Liver (tissue), 9 donors: Measurements from ENCODE around the gene ETV4. TPM values are rescaled to one million over a fixed set of nuclear protein-coding genes. Genes with fewer than 3 reads are reported as not detected.
A peak's percentile ranks its signal among the peaks of the same experiment; 100 is the strongest.

Source experiments
- DNase-seq: peaks from one replicate; pipeline ENCODE4 v3.0.0-alpha.2; 2017; ENCODE audit warnings: low spot score
- H3K27ac ChIP-seq, 2 donors: one replicate each; pipeline ENCODE4 v1.7.0; 2013; ENCODE audit warnings: inconsistent platforms in 2 of 2, low read length in 2 of 2, control low read depth in 1 of 2, low read depth in 1 of 2, mild to moderate bottlenecking in 1 of 2
- H3K27me3 ChIP-seq, 4 donors: one replicate each; pipeline versions ENCODE4 v1.6.1 to v1.7.0; 2013; ENCODE audit warnings: low read length in 3 of 4, inconsistent platforms in 1 of 4, mild to moderate bottlenecking in 1 of 4, moderate library complexity in 1 of 4; ENCODE audit not compliant: control insufficient read depth in 4 of 4, insufficient read depth in 4 of 4
- H3K36me3 ChIP-seq, 4 donors: one replicate each; pipeline versions ENCODE4 v1.6.1 to v1.7.0; 2013; ENCODE audit warnings: low read length in 3 of 4, mild to moderate bottlenecking in 3 of 4, low read depth in 1 of 4, moderate library complexity in 1 of 4; ENCODE audit not compliant: control insufficient read depth in 4 of 4, insufficient read depth in 3 of 4
- H3K4me1 ChIP-seq, 4 donors: one replicate each; pipeline versions ENCODE4 v1.6.1 to v1.7.0; 2013; ENCODE audit warnings: low read length in 3 of 4, mild to moderate bottlenecking in 3 of 4, moderate library complexity in 1 of 4; ENCODE audit not compliant: control insufficient read depth in 4 of 4, insufficient read depth in 4 of 4
- H3K4me3 ChIP-seq, 3 donors: one replicate each; pipeline versions ENCODE4 v1.6.1 to v1.7.0; 2013; ENCODE audit warnings: low read length in 3 of 3, control low read depth in 1 of 3, low read depth in 1 of 3, mild to moderate bottlenecking in 1 of 3
- H3K9ac ChIP-seq, 2 donors: one replicate each; pipeline ENCODE4 v1.7.0; 2013; ENCODE audit warnings: low read length in 2 of 2, mild to moderate bottlenecking in 2 of 2, moderate library complexity in 2 of 2, control low read depth in 1 of 2, low read depth in 1 of 2
- H3K9me3 ChIP-seq, 4 donors: one replicate each; pipeline versions ENCODE4 v1.6.1 to v1.7.0; 2013; ENCODE audit warnings: low read length in 3 of 4; ENCODE audit not compliant: control insufficient read depth in 4 of 4
- EGR1 ChIP-seq, 2 donors: IDR thresholded peaks; 2 replicates each; pipeline ENCODE4 v1.6.1; 2016 to 2018; ENCODE audit warnings: antibody characterized with exemption in 2 of 2, low read depth in 2 of 2
- FOXA1 ChIP-seq: IDR thresholded peaks from 2 replicates; pipeline ENCODE4 v1.6.1; 2016; ENCODE audit warnings: antibody characterized with exemption
- FOXA2 ChIP-seq: IDR thresholded peaks from 2 replicates; pipeline ENCODE4 v1.6.1; 2016; ENCODE audit warnings: antibody characterized with exemption
- GABPA ChIP-seq, 2 donors: IDR thresholded peaks in 1 of 2; conservative IDR thresholded peaks in 1 of 2; 2 replicates each; pipeline ENCODE4 v1.6.1; 2016; ENCODE audit warnings: antibody characterized with exemption in 2 of 2, mild to moderate bottlenecking in 1 of 2, moderate library complexity in 1 of 2
- HNF4A ChIP-seq, 2 donors: conservative IDR thresholded peaks; 2 replicates each; pipeline ENCODE4 v1.6.1; 2016; ENCODE audit warnings: antibody characterized with exemption in 2 of 2, mild to moderate bottlenecking in 2 of 2
- HNF4G ChIP-seq: IDR thresholded peaks from 2 replicates; pipeline ENCODE4 v1.6.1; 2016; ENCODE audit warnings: antibody characterized with exemption
- NR2F2 ChIP-seq: IDR thresholded peaks from 2 replicates; pipeline ENCODE4 v1.6.1; 2016; ENCODE audit warnings: antibody characterized with exemption
- RAD21 ChIP-seq, 2 donors: IDR thresholded peaks; 2 replicates each; pipeline ENCODE4 v1.6.1; 2016; ENCODE audit warnings: antibody characterized with exemption in 2 of 2, mild to moderate bottlenecking in 2 of 2
- RXRA ChIP-seq, 2 donors: IDR thresholded peaks; 2 replicates each; pipeline ENCODE4 v1.6.1; 2017 to 2018; ENCODE audit warnings: antibody characterized with exemption in 2 of 2, mild to moderate bottlenecking in 1 of 2
- SP1 ChIP-seq: IDR thresholded peaks from 2 replicates; pipeline ENCODE4 v1.6.1; 2018; ENCODE audit warnings: antibody characterized with exemption, mild to moderate bottlenecking
- TAF1 ChIP-seq: conservative IDR thresholded peaks from 2 replicates; pipeline ENCODE4 v1.6.1; 2016; ENCODE audit warnings: antibody characterized with exemption, mild to moderate bottlenecking
- YY1 ChIP-seq: IDR thresholded peaks from 2 replicates; pipeline ENCODE4 v1.6.1; 2016; ENCODE audit warnings: antibody characterized with exemption, mild to moderate bottlenecking
- WGBS: extraction: QIAGEN DNeasy Blood & Tissue Kit; methylation state at CpG from one replicate; pipeline ENCODE4 v1.1.7; 2013; 5-methylcytosine and 5-hydroxymethylcytosine counted together
- polyA plus RNA-seq, 2 donors: library from polyadenylated mRNA; stranded (reverse) in 1 of 2; unstranded in 1 of 2; fragments of 200-250 nt in 1 of 2; fragments of >200 nt in 1 of 2; fragmentation: Nextera tagmentation in 1 of 2; extraction: Ambion mirVana in 1 of 2; gene quantifications; one replicate each; pipeline versions ENCODE4 v1.2.1 to v1.2.3, GENCODE V29; 2013 to 2015
- total RNA-seq, 2 donors: library from RNA; depleted of rRNA; stranded (reverse); fragments of >200 nt; gene quantifications; one replicate each; pipeline ENCODE4 v1.2.3, GENCODE V29; 2014
- TF ChIP-seq, protein P1 (sequence below): IDR thresholded peaks from 2 replicates; pipeline ENCODE4 v1.6.1; 2016; ENCODE audit warnings: antibody characterized with exemption
- TF ChIP-seq, protein P2 (sequence below): IDR thresholded peaks from 2 replicates; pipeline ENCODE4 v1.6.1; 2016; ENCODE audit warnings: antibody characterized with exemption
- TF ChIP-seq, protein P3 (sequence below): fragments of 150-350 bp; IDR thresholded peaks from 2 replicates; pipeline ENCODE4 v1.5.1; 2017; ENCODE audit warnings: improper control_type of control experiment, low read depth, low read length; ENCODE audit not compliant: missing input control
- TF ChIP-seq, protein P4 (sequence below): IDR thresholded peaks from 2 replicates; pipeline ENCODE4 v1.6.1; 2016; ENCODE audit warnings: antibody characterized with exemption
- donor health status: healthy.
- donor health status: healthy.
- donor health status: healthy.
- donor health status: healthy.
- donor health status: healthy.

ETV4 gene
- total and polyA plus RNA-seq, 4 donors, result 0.08 to 1.1 (median 0.46) TPM

DNA sequence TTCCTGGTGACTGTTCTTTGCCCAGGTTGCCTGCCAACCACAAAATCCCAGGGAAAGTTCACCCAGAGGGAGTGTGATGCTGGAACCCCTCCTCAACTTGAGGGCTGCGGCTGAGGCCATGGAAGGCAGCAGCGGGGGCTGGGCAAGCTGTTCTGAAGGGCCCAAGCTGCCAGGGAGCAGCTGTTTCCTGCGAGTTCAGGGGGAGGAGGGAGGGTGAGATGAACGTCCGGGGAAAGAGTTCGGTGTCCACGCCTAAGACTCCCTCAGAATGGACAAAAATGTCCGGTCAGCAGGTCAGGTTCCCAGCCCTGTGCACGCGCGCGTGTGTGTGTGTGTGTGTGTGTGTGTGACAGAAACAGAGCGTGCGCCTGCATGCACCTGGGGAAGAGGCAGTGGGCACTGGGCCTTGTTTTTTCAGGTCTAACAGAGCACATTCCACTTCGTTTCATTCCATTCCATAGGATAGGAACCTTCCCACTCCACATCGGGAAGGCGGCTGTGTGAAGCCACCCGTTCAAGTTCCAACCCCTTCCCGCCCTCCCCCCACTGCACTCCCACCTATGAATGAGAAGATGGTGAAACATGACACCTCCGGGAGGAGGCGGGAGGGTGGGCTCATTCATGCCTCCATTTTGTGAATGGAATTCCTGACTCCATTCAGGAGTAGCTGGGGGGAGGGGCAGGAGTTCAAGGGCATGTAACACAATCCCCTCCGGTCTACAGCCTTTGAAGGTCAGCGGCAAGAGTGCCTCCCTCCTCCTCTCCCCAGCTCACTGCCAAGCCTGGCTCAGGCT lies 15.7 kb downstream of the ETV4 start:
- DNase-seq, result peak; percentile 78
- Histone ChIP-seq H3K27ac (peak overlapping the region in 1 of 2 donors; percentile 6), H3K9me3 (no peaks in the 10 kb centered on the region), H3K9ac (no peak overlapping the region), H3K4me1 (peaks cover 0 to 6% (median under 1%) of the 10 kb centered on the region in 4 donors), H3K36me3 (peaks cover under 1 to 10% (median 6%) of the 10 kb centered on the region in 4 donors), H3K27me3 (no peaks in the 10 kb centered on the region), H3K4me3 (no peak overlapping the region)
- TF ChIP-seq, protein P1, sequence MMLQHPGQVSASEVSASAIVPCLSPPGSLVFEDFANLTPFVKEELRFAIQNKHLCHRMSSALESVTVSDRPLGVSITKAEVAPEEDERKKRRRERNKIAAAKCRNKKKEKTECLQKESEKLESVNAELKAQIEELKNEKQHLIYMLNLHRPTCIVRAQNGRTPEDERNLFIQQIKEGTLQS, result no peak
- peak; percentile 39 for TF ChIP-seq NR2F2
- no peak for TF ChIP-seq EGR1 (IDR thresholded peaks at IDR 0.05; ENCODE audit: low read depth in 2 of 2)
- TF ChIP-seq GABPA (IDR thresholded peaks at IDR 0.05 in 1 of 2, conservative IDR thresholded peaks at IDR 0.05 in 1 of 2), result no peak
- TF ChIP-seq, protein P2, sequence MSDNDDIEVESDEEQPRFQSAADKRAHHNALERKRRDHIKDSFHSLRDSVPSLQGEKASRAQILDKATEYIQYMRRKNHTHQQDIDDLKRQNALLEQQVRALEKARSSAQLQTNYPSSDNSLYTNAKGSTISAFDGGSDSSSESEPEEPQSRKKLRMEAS, result no peak
- TF ChIP-seq RAD21 (IDR thresholded peaks at IDR 0.05), result no peak
- TF ChIP-seq SP1, result no peak
- no peak for TF ChIP-seq TAF1
- no peak for TF ChIP-seq FOXA2
- no peak for TF ChIP-seq YY1
- TF ChIP-seq FOXA1, result no peak
- TF ChIP-seq HNF4A (conservative IDR thresholded peaks at IDR 0.05), result no peak
- TF ChIP-seq RXRA (IDR thresholded peaks at IDR 0.05), result peak in 1 of 2 donors; percentile 8
- TF ChIP-seq HNF4G, result no peak
- TF ChIP-seq, protein P3, sequence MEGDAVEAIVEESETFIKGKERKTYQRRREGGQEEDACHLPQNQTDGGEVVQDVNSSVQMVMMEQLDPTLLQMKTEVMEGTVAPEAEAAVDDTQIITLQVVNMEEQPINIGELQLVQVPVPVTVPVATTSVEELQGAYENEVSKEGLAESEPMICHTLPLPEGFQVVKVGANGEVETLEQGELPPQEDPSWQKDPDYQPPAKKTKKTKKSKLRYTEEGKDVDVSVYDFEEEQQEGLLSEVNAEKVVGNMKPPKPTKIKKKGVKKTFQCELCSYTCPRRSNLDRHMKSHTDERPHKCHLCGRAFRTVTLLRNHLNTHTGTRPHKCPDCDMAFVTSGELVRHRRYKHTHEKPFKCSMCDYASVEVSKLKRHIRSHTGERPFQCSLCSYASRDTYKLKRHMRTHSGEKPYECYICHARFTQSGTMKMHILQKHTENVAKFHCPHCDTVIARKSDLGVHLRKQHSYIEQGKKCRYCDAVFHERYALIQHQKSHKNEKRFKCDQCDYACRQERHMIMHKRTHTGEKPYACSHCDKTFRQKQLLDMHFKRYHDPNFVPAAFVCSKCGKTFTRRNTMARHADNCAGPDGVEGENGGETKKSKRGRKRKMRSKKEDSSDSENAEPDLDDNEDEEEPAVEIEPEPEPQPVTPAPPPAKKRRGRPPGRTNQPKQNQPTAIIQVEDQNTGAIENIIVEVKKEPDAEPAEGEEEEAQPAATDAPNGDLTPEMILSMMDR, result no peak
- 41% methylated on average over 23 of the region's 23 CpGs for WGBS

DNA sequence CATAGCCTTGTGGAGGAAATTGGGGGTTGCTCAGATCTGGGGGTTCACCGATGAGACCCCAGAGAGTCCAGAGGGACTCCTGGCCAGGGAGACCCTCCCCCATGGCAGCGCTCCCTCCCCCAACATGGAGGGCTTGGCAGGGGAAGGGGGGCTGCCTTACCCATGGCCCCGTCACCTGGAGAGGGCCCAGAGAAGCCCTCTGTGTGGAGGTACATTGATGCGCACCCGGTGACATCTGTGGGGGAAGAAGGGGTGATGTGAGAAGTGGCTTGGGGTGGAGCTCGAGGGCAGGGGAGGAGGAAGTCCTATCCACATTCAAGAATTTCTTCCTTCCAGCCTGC lies 16.2 kb downstream of the ETV4 start:
- no peak for DNase-seq
- Histone ChIP-seq H3K4me3 (no peak overlapping the region), H3K36me3 (peaks cover 6 to 16% (median 10%) of the 10 kb centered on the region in 4 donors), H3K9ac (no peak overlapping the region), H3K27me3 (no peaks in the 10 kb centered on the region), H3K27ac (no peak overlapping the region), H3K9me3 (no peaks in the 10 kb centered on the region), H3K4me1 (peaks cover 0 to 6% (median under 1%) of the 10 kb centered on the region in 4 donors)
- TF ChIP-seq NR2F2, result no peak
- TF ChIP-seq TAF1, result no peak
- TF ChIP-seq, protein P2, result no peak
- no peak for TF ChIP-seq GABPA (IDR thresholded peaks at IDR 0.05 in 1 of 2, conservative IDR thresholded peaks at IDR 0.05 in 1 of 2)
- TF ChIP-seq, protein P4, sequence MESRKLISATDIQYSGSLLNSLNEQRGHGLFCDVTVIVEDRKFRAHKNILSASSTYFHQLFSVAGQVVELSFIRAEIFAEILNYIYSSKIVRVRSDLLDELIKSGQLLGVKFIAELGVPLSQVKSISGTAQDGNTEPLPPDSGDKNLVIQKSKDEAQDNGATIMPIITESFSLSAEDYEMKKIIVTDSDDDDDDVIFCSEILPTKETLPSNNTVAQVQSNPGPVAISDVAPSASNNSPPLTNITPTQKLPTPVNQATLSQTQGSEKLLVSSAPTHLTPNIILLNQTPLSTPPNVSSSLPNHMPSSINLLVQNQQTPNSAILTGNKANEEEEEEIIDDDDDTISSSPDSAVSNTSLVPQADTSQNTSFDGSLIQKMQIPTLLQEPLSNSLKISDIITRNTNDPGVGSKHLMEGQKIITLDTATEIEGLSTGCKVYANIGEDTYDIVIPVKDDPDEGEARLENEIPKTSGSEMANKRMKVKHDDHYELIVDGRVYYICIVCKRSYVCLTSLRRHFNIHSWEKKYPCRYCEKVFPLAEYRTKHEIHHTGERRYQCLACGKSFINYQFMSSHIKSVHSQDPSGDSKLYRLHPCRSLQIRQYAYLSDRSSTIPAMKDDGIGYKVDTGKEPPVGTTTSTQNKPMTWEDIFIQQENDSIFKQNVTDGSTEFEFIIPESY, result no peak
- TF ChIP-seq FOXA2, result no peak
- WGBS, result 69% methylated on average over 6 of the region's 6 CpGs
